Uterus (tissue), 2 donors: Measurements from ENCODE around the gene OTUD5.

ENCODE experiments used
- POLR2A ChIP-seq, 2 donors: fragments of 450-650 bp; IDR thresholded peaks; one replicate each; pipeline ENCODE4 v1.6.1; 2016; ENCODE audit warnings: antibody characterized with exemption in 2 of 2, mild to moderate bottlenecking in 1 of 2, moderate library complexity in 1 of 2
- TF ChIP-seq, protein P1 (sequence below), 4 experiments: fragments of 200-600 bp in 2 of 4; fragments of 450-650 bp in 2 of 4; sonication (generic) in 2 of 4; IDR thresholded peaks; one replicate each; pipeline ENCODE4 v1.5.1; 2016 to 2019; ENCODE audit warnings: antibody characterized with exemption in 4 of 4, mild to moderate bottlenecking in 2 of 4, moderate library complexity in 1 of 4

DNA sequence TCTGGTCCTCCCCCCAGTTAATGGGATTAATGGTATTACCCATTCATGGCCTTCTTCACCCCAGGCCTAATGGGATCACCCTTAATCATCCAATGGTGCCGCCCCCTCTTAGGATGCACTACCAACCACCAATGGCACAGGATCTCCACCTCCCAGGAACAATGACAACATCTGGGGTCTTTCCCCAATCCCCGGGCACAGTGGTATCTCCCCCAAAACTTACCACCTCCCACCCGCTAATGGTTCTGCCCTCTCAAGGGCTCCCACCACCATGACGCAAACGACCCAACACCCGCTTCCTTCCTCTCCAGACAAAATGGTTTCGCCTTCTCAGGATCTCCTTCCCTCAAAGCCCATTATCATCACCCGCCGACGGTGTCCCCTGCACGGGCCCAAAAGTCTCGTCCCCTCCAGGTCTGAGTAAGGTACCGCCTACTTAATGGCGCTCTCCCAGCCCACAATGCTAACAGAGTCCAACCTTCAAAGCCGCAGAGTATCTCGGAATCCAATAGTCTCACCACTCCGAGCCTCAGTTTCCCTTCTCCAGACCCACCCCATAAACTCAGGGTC is 44.2 kb upstream of the OTUD5 start:
- TF ChIP-seq, protein P1, sequence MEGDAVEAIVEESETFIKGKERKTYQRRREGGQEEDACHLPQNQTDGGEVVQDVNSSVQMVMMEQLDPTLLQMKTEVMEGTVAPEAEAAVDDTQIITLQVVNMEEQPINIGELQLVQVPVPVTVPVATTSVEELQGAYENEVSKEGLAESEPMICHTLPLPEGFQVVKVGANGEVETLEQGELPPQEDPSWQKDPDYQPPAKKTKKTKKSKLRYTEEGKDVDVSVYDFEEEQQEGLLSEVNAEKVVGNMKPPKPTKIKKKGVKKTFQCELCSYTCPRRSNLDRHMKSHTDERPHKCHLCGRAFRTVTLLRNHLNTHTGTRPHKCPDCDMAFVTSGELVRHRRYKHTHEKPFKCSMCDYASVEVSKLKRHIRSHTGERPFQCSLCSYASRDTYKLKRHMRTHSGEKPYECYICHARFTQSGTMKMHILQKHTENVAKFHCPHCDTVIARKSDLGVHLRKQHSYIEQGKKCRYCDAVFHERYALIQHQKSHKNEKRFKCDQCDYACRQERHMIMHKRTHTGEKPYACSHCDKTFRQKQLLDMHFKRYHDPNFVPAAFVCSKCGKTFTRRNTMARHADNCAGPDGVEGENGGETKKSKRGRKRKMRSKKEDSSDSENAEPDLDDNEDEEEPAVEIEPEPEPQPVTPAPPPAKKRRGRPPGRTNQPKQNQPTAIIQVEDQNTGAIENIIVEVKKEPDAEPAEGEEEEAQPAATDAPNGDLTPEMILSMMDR (IDR thresholded peaks at IDR 0.05) = no peak
- no peak for TF ChIP-seq POLR2A (IDR thresholded peaks at IDR 0.05)
